ENCODE measurements around the gene NELFA.
"Not testable (repeated sequence)": the region's sequence is repeated elsewhere in the genome, so short reads cannot be mapped to it uniquely, and the experiment has no call there.

Gene NELFA

DNA sequence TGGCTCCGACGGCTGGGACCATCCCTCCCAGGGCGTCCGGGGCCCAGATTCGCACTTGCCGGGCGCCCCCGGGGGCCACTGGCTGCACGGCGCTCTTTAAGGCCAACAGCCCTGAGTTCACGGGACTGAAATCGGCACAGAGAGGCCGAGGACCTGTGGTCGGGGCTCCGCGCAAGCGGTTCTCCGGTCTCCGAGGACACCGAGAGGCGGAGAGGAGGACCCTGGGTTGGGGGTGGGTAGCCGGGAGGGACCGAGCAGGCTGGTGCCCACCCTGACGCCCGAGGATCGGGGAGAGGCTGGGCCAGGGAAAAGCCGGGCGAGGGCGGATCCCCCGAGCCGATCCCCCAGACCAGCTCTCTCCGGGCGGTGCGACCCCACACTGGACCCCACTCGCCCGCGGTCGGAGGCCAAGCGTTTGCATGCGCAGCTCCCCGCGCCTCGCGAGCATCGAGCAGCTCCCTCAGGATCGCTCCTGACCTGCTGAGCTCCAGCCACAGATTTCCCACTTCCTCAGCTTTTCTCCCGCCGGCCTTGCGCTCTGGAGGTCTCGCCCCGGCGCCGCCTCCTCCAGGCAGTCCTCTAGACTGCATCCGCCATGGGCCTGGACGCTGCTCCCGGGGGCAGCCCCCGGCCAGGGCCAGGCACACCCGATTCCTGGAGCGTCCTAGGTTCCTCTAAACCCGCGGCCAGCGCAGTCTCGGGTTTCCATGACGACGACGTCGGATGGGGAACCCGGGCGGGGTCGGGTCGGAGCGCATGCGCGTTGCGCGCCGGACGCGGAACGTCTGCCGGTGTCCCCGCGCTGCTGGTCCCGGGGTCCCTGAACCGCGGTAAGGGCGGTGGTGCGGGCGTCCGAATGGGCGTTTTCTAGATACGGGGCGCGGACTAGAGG is 32.7 kb upstream of the NELFA start:
- in situ Hi-C loops (cut with MboI; ENCODE audit: low pct_unique_long_range_greater_than_20kb, low sequenced_read_pairs) = no loop called here
- peak; percentile 86 for DNase-seq

DNA sequence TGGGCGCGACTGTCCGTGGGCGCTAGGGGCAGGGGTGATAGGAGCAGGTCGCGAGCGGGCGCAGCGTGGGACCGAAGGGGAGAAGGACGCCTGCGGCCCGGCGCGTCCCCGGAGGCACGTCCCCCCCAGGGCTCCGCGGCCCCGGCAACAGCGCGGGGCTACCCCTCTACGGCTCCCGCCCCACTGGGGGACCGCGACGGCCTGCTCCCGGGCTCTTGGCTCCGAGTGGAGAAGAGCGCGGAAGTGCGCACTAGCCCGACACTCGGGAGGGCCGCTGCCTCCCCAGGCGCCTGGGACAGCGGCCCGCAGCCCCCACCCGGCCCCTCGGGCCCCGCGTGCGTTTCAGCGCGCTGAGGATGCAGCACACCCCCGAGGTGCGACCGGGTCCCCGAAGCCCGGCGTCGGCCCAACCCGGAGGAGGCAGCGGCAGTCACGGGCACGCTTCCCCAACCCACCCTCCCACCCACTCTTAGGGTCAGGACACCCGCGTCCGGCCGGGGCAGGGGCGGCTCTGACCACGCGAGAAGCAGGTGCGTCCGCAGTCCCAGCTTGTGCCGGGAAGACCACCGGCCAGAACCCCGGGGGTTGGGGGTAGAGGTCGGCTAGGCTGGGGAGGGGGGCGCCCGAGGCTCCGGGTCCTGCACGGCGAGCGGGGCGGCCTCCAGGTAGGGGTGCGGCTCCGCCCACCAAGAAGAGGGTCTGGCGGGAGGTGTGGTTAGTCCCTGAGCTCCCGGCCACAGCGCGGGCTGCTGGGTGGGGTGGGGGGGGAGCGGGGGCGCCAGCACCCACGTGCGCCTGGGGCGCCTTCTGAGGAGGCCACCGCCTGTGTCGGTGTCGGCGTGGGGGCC is 31.8 kb upstream of the NELFA start:
- no peak for DNase-seq
- in situ Hi-C loops (cut with MboI; ENCODE audit: low pct_unique_long_range_greater_than_20kb, low sequenced_read_pairs) = no loop called here

DNA sequence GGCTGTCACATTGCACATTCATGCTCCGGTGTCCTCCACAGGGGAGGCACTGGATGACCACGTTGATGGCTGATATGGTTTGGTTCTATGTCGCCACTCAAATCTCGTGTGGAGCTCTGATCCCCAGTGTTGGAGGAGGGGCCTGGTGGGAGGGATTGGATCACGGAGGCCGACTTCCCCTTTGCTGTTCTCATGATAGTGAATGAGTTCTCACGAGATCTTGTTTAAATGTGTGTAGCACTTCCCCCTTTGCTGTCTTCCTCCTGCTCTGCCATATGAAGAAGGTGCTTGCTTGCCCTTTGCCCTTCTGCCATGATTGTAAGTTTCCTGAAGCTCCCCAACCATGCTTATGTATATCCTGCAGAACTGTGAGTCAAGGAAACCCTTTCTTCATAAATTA is 28.1 kb upstream of the NELFA start:
- peak; percentile 81 for DNase-seq
- in situ Hi-C loops (cut with MboI; ENCODE audit: low pct_unique_long_range_greater_than_20kb, low sequenced_read_pairs) = no loop called here

DNA sequence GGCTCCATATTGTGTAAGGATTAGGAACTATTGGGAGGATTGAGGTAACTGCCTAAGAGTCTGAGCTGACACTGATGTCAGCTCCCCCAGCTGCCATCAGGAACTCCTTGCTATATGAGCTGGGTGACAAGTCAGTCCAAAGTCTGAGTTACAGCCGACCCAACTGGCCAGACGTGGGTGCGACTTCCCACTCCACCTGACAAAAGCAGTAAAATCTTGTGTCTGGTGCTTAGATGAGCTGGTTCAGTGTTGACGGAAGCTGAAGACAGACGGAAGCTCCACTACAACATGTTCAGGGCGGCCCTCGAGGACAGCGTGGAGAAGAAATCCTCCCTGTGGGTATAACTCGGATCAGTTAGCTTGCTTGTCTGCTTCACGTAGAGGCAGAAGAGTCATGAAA is 27.6 kb upstream of the NELFA start:
- in situ Hi-C loops (cut with MboI; ENCODE audit: low pct_unique_long_range_greater_than_20kb, low sequenced_read_pairs) = no loop called here
- DNase-seq = no peak

DNA sequence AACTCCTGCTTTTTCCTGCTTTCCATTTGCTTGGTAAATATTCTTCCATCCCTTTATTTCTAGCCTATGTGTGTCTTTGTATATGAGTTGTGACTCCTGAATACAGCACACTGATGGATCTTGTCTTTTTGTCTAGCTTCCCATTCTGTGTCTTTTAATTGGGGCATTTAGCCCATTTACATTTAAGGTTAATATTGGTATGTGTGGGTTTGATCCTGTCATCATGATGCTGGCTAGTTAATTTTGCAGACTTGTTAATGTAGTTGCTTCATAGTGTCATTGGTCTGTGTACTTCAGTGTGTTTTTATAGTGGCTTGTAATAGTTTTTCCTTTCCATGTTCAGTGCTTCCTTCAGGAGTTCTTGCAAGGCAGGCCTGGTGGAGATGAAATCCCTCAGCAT is 22.4 kb upstream of the NELFA start:
- in situ Hi-C loops (cut with MboI; ENCODE audit: low pct_unique_long_range_greater_than_20kb, low sequenced_read_pairs); DNase-seq: not testable (repeated sequence)

DNA sequence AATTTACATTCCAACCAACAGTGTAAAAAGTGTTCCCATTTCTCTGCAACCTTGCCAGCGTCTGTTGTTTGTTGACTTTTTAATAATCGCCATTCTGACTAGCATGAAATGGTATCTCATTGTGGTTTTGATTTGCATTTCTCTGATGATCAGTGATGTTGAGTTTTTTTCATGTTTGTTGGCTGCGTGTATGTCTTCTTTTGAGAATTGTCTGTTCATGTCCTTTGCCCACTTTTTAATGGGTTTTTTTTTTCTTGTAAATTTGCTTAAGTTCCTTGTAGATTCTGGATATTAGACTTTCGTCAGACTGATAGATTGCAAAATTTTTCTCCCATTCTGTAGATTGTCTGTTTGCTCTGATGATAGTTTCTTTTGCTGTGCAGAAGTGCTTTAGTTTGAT is 18.3 kb upstream of the NELFA start:
- DNase-seq; in situ Hi-C loops (cut with MboI; ENCODE audit: low pct_unique_long_range_greater_than_20kb, low sequenced_read_pairs): not testable (repeated sequence)

DNA sequence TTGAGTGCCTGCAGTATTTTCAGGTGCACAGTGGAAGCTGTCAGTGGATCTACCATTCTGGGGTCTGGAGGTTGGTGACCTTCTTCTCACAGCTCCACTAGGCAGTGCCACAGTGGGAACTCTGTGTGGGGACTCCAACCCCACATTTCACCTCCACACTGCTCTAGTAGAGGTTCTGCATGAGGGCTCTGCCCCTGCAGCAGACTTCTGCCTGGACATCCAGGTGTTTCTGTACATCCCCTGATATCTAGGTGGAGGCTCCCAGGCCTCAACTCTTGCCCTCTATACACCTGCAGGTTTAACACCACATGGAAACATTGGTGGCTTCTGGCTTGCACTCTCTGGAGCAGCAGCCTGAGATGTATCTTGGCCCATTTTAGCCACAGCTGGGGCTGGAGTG is 17.0 kb upstream of the NELFA start:
- DNase-seq = no peak
- in situ Hi-C loops (cut with MboI; ENCODE audit: low pct_unique_long_range_greater_than_20kb, low sequenced_read_pairs) = no loop called here

DNA sequence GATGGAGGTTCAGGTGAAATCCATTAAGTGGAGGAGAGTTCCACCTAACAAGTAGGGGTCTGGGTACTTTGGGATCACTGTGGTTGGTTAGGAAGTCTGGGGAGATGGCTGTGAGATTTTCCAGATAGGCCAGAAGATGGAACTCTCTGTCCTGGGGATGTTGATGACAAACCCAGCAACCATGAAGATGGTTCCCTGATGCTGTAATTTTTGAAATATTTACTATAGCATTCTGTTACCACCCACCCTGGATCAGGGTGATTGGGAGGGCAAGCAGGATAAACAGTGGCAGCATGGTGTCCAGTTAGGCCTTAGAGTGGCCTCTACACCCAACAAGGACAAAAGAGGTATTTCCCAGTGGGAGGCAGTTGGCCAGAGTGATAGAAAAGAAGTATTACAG is 15.9 kb upstream of the NELFA start:
- in situ Hi-C loops (cut with MboI; ENCODE audit: low pct_unique_long_range_greater_than_20kb, low sequenced_read_pairs) = no loop called here
- no peak for DNase-seq

DNA sequence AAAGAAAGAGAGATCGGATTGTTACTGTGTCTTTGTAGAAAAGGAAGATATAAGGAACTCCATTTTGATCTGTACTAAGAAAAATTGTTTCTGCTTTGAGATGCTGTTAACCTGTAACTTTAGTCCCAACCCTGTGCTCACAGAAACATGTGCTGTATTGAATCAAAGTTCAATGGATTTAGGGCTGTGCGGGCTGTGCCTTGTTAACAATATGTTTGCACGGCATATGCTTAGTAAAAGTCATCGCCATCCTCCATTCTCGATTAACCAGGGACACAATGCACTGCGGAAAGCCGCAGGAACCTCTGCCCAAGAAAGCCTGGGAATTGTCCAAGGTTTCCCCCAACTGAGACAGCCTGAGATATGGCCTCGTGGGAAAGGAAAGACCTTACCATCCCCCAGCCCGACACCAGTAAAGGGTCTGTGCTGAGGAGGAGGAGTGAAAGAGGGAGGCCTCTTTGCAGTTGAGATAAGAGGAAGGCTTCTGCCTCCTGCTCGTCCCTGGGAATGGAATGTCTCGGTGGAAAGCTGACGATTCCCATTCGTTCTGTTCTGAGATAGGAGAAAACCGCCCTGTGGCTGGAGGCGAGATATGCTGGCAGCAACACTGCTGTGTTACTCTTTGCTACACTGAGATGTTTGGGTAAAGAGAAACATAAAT is 12.7 kb upstream of the NELFA start:
- DNase-seq; in situ Hi-C loops (cut with MboI; ENCODE audit: low pct_unique_long_range_greater_than_20kb, low sequenced_read_pairs): not testable (repeated sequence)

DNA sequence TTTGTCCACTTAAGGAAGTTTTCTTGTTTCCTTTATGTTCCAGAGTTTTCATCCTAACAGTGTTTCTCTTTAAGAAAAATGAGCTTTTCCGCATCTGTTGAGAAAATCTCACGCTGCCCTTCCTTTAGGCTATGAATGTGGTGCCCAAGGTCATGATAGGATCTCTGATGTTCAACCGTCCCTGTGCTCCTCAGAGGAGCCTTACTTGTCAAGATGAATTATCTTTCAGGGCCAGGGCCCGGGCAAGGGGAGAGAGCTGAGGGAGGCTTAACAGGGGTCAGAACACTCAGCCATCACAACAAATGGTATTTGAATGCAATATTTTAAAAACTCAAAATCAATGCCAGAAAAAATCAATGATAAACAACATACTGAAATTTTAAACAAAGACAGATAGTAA is 6.2 kb upstream of the NELFA start:
- in situ Hi-C loops (cut with MboI; ENCODE audit: low pct_unique_long_range_greater_than_20kb, low sequenced_read_pairs) = no loop called here

DNA sequence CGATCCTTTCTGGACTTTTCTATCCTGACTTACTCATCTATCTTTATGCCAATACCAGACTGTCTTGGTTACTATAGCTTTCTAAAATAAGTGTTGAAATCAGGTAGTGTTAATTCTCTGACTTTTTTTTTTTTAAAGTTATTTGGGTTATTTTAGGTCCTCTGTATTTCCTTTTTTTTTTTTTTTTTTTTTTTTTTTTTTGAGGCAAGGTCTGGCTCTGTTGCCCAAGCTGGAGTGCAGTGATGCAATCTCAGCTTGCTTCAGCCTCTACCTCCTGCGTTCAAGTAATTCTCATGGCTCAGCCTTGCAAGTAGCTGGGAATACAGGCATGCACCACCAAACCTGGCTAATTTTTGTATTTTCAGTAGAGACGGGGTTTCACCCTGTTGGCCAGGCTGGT is 2.8 kb upstream of the NELFA start:
- no peak for DNase-seq

More for the DNA sequence above, 6.2 kb upstream of the NELFA start:
- no peak for DNase-seq

DNA sequence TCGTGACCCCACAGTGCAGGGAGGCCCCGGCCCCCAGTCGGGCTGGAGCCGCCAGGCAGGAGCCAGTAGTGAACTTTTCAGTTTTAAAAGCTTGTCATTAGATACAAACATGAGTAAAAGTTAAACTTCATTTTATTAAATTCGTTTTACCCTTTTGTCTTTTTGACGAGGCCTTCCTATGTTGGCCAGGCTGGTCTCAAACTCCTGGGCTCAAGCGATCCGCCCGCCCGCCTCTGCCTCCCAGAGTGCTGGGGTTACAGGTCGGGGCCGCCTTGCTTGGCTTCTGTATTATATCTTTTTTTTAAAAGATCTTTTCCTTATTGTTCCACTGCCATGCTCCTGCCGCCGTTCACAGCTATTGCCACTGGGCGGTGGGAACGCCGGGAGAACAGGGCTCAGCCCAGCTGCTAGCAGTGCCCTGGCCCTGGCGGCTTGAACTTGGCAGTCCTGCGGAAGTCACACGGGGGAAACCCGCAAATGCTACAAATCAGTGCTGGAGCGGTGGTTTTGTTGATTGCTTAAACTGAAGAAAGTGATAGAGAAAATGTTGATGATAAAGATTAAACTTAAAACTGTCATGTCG is 968 bp upstream of the NELFA start:
- in situ Hi-C loops (cut with MboI; ENCODE audit: low pct_unique_long_range_greater_than_20kb, low sequenced_read_pairs) = no loop called here
- DNase-seq = peak; percentile 69

More for the DNA sequence above, 2.8 kb upstream of the NELFA start:
- in situ Hi-C loops (cut with MboI; ENCODE audit: low pct_unique_long_range_greater_than_20kb, low sequenced_read_pairs) = no loop called here

DNA sequence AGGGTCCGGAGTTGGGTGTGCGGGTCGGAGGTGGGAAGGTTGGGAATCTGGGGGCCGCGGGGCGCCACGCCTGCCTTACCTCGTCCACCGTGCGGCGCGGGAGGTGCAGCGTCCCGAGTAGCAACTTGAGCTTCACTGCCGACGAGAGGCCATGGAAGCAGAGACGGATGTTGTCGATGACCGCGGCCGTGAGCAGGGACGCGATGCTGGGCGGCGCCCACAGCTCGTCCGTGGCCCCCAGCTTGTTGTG is 178 bp downstream of the NELFA start:
- in situ Hi-C loops (cut with MboI; ENCODE audit: low pct_unique_long_range_greater_than_20kb, low sequenced_read_pairs) = no loop called here
- no peak for DNase-seq

DNA sequence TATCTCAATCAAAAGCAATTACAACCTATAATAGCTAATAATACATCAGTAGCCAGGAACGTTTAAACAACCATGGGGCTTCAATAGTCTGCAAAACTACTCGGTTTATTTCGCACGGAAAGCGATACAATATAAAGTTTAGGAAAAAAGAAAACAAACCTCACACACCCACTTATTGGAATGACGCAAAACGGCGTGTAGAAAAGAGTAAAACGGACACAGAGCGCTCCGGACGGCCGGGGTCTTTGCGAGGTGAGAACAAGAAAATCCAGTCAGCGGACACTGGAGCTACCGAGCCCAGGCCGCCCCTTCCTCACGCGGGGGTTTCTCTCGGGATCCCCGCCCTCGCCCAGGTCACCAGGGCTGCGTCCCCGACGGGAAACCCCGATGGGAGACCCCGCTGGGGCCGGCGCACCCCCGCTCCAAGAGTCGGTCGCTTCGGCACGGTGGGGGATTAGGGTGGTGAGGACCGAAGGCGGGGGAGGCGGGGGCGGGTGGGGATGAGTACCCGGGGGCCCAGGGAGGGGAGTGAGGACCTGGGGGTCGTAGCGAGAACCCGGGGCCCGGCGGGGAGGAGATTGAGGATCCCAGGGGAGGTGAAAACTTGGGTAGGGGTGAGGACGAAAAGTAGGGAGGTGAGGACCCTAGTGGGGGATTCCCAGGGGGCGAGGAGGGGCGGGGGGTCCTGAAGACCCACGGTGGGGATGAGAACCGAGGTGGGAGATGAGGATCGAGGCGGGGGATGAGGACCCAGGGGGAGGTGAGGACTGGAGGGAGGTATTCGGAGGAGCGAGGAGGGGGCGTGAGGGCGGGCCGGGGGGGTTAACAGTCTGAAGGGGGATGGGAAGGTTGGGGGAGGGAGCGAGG is 737 bp downstream of the NELFA start:
- in situ Hi-C loops (cut with MboI; ENCODE audit: low pct_unique_long_range_greater_than_20kb, low sequenced_read_pairs) = no loop called here
- DNase-seq = no peak

DNA sequence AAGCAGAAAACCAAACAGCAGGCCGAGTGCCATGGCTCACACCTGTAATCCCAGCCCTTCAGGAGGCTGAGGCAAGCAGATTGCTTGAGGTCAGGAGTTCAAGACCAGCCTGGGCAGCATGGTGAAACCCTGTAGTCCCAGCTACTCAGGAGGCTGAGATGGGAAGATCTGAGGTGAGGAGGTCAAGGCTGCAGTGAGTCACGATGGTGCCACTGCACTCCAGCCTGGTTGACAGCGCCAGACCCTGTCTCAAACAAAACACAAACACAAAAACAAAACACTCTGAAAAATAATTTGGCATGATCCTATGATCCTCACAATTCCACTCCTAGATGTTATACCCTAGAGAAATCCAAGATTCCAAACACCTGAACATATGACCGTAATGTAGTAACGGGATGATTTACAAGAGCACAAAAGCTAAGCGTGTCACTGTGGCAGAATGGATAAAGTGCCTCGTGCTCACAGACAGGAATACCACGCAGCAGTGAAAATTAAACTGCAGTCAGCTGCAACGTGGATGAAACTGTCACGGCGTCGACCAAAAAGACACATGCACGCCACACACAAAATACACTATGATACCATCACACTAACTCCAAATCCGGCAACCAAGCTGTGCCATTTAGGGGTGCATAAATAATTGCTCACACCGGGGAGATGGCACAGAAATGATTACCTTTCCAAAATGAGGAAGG is 1.7 kb downstream of the NELFA start:
- DNase-seq = no peak
- in situ Hi-C loops (cut with MboI; ENCODE audit: low pct_unique_long_range_greater_than_20kb, low sequenced_read_pairs) = no loop called here

DNA sequence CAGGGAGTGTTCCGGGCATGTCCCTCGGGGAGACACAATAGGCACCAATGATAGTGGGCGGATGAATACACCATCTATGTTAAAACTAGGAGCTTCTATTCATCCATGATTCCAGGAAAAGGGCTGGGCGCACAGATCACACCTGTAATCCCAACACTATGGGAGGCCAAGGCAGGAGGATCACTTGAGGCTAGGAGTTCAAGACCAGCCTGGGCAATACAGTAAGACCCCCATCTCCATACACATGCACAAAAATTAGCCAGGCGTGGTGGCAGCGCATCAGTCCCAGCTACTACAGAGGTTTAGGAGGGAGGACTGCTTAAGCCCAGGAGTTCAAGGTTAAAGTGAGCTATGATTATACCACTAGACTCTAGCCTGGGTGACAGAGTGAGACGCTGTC is 2.4 kb downstream of the NELFA start:
- in situ Hi-C loops (cut with MboI; ENCODE audit: low pct_unique_long_range_greater_than_20kb, low sequenced_read_pairs) = no loop called here
- no peak for DNase-seq

DNA sequence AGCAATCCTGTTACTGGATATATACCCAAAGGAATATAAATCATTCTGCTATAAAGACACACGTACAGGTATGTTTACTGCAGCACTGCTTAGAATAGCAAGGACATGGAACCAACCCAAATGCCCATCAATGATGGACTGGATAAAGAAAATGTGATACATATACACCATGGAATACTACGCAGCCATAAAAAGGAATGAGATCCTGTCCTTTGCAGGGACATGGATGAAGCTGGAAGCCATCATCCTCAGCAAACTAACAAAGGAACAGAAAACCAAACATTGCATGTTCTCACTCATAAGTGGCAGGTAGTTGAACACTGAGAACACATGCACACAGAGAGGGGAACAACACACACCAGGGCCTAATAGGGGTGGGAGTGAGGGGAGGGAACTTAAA is 5.4 kb downstream of the NELFA start:
- DNase-seq; in situ Hi-C loops (cut with MboI; ENCODE audit: low pct_unique_long_range_greater_than_20kb, low sequenced_read_pairs): not testable (repeated sequence)

DNA sequence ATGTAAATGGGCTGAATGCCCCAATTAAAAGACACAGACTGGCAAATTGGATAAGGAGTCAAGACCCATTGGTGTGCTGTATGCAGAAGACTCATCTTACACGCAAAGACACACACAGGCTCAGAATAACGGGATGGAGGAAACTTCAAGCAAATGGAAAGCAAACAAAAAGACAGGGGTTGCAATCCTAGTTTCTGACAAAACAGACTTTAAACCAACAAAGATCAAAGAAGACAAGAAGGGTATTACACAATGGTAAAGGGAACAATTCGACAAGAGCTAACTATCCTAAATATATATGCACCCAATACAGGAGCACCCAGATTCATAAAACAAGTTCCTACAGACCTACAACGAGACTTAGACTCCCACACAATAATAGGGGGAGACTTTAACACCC is 9.5 kb downstream of the NELFA start:
- DNase-seq; in situ Hi-C loops (cut with MboI; ENCODE audit: low pct_unique_long_range_greater_than_20kb, low sequenced_read_pairs): not testable (repeated sequence)
